Erythroblast (primary cell): ENCODE data around the gene RSL24D1.
"Not testable (repeated sequence)": the region's sequence is repeated elsewhere in the genome, so short reads cannot be mapped to it uniquely, and the experiment has no call there.

Experiments used
- GATA1 ChIP-seq: IDR thresholded peaks from 2 replicates; pipeline ENCODE4 v1.6.1; 2011; ENCODE audit warnings: low read depth, mild to moderate bottlenecking, control low read depth, low read length, moderate library complexity
- POLR2A ChIP-seq: IDR thresholded peaks from 2 replicates; pipeline ENCODE4 v1.6.1; 2011; ENCODE audit warnings: mild to moderate bottlenecking, low read length

DNA sequence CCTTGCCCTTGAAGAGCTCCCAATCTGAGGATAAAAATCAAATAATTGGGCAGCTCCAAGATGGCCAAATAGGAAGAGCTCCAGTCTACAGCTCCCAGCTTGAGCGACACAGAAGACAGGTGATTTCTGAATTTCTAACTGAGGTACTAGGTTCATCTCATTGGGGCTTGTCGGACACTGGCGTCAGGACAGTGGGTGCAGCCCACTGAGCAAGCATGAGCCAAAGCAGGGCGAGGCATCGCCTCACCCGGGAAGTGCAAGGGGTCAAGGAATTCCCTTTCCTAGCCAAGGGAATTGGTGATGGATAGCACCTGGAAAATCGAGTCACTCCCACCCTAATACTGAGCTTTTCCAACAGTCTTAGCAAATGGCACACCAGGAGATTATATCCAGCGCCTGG lies 53.6 kb downstream of the RSL24D1 start:
- not testable (repeated sequence) for TF ChIP-seq POLR2A, GATA1
